Muscle of back (tissue), 13 donors: ENCODE results near the gene ZNF221. TPM values are rescaled to one million over a fixed set of nuclear protein-coding genes. Genes with fewer than 3 reads are reported as not detected.
"Not testable (repeated sequence)": the region's sequence is repeated elsewhere in the genome, so short reads cannot be mapped to it uniquely, and the experiment has no call there.

Source experiments
- DNase-seq, 3 donors: peaks; one replicate each; pipeline versions ENCODE4 v3.0.0 to v3.0.0-alpha.2; 2013
- long read RNA-seq, 9 donors: transcript quantifications; one replicate each; lab custom pipeline, GENCODE V29; 2026
- polyA plus RNA-seq, 10 donors: library from polyadenylated mRNA; unstranded; fragments of 120-200 nt; gene quantifications; one replicate each; pipeline ENCODE4 v1.2.1, GENCODE V29; 2013; ENCODE audit not compliant: insufficient read length in 10 of 10

Gene ZNF221
- 1 to 10 TPM; 2.3 to 5.4 (median 3.0) TPM for polyA plus RNA-seq
- long read RNA-seq, donor 1, partial matches to known transcripts, result 0 of 1 reads
- long read RNA-seq, donor 1, other reads (novel, unspliced or antisense), result 0 of 1 reads
- long read RNA-seq, donor 2, result 0 reads
- long read RNA-seq, donor 3, result 0 reads
- long read RNA-seq, donor 4, partial matches to known transcripts, result 0 of 1 reads
- long read RNA-seq, donor 4, other reads (novel, unspliced or antisense), result 0 of 1 reads
- long read RNA-seq, donor 5, partial matches to known transcripts, result 0 of 2 reads
- long read RNA-seq, donor 5, other reads (novel, unspliced or antisense), result 0 of 2 reads
- long read RNA-seq, donor 6, partial matches to known transcripts, result 0 of 1 reads
- long read RNA-seq, donor 6, other reads (novel, unspliced or antisense), result 0 of 1 reads
- long read RNA-seq, donor 7, result 0 reads
- long read RNA-seq, donor 8, result 0 reads
- long read RNA-seq, donor 9, result 0 reads

DNA sequence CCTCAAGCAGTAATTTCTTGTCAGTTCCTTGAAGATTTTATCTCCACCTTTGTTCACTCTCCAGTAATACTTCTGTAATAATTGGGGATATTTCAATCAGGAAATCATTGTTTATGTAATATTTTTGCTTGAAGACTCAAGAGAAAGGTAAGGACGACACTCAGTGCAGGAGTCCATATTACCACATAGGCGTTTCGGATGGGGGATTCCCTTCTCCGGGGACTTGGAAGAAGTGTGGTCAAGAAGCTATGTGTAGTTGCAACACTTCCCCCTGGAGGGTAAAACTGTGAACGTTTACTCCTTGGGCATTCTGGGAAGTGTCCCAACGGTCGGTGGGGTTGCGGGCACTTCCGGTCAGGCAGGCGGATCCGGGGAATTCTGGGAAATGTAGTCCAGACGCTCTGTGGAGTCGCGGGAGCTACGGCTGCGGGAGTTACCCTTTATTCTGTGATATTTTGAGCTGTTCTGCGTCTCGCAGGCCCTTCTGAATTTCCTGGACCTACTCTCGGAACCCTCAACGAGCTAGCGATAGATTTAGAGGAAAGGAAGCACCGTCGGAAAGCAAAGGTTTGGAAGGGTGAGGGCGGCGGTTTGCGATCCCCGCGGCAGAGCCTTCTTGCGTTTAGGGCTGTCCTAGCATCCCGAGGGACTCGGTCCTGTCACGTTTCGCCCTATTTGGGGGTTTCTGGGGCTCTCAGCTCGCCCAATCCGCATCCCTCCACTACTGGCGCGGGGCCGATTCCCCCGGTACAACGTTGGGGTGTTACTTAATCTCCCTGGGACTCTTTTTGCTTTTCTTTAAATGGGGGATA is at the start of gene ZNF221:
Gene ZNF221 (plus strand): TSS at position 395 of the 812 bp plus-strand sequence. CDS start 11,499 bp downstream, outside the sequence.
- DNase-seq, result peak; percentile 94 to 97 (median 96)

DNA sequence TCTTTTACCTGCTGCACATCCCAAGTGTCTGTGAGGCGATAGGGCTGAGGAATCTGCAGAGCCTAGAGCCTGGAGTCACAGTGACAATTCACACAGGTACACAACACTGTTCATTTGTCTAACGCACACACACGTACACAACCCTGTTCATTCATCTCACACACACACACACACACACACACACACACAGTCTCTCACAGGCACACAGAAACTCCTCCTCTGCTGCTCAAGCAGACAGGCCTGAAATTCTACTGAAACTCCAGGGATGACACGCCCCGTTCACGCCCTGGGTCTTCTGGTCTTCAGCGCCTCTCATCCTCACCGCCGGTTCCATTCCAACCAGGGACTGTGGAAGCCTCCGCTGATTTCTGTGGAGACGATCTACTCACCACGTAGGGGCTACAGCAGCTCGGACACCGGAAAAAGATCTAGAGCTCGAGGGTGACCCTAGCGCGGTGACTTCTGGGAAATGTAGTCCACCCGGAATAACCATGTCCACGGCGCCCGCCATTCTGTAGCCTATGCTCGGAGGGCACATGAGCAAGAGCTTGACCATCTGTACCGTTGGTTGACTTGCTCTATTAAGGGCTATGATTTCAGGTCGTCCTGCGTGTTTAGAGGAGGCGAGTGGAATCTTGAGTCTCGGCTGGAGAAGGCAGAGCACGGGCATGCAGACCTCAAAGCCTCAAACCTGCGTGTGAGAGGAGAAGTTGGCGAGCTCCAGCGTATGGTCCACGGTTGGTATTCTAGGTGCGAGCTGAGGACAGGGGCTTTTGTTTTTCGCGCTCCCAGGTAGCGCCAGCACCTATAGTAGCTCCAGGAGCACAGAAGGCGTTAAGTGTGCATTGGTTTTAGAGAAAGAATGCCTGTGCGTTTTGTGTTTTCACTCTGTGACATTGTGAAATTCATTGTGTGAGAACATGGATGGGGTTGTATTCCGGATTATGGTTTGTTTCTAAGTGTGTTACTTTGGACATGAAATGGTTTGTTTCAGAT is 49.3 kb upstream of the ZNF221 start:
- DNase-seq, result peak; percentile 83 to 92 (median 86)

DNA sequence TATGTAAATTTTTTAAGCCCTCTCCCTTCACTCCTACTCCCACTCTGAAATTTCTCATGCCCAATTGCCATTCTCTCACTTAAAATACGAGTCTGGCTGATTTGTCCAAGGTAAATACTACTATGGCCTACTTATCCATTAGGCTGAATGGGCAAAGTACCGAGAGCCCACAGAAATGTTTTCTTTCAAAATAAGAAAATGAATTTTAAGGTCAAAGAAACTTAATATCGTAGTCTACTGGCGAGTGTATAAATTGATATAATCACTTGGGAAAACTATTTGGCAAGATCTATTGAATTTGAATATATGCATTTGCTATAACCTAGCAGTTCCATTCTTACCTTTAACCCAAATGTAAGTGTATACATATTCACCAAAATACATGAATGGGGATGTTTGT is 48.6 kb upstream of the ZNF221 start:
- no peak for DNase-seq

DNA sequence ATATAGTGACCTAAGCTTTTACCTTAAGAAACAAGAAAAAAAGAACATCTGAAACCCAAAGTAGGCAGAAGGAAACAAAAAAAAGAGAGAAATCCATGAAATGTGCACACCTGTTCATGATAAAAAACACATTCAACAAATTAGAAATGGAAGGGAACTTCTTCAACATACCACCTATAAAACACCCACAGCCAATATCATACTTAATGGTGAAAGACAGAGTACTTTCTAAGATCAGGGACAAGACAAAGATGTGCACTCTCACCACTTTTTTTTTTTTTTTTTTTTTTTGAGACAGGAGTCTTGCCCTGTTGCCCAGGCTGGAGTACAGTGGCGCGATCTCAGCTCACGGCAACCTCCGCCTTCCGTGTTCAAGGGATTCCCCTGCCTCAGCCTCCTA is 45.1 kb upstream of the ZNF221 start:
- no peak for DNase-seq

DNA sequence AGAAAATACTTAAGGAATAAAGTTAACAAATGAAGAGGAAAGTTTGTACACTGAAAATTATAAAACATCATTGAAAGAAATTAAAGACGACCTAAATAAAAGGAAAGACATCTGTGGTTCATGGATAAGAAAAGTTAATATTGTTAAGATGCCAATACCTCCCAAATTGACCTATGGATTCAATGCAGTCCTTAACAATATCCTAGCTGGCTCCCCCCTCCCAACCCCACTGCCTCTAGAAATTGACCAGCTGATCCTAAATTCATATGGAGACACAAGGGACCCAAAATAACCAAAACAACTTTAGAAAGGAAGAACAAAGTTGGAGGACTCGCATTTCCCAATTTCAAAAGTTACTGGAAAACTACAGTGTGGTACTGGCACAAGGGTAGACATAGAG is 44.3 kb upstream of the ZNF221 start:
- DNase-seq, result no peak

DNA sequence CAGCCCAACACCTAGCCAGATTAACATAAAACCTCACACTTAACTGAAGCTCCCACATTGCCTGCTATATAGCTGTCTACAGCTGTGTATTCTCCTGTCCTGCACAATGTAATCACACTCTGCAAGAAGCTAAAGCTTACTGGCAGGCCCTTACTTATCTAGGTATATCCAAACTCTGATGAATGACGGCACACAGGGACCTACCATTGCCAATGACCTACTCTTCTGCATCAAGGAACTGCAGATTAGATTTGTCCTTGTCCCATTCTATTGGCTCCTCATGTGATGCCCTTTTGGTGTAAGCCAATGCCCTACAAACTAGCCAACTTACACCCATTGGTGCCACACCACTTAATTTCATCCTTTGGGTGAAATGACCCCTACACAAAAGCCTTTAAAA is 42.4 kb upstream of the ZNF221 start:
- no peak for DNase-seq

DNA sequence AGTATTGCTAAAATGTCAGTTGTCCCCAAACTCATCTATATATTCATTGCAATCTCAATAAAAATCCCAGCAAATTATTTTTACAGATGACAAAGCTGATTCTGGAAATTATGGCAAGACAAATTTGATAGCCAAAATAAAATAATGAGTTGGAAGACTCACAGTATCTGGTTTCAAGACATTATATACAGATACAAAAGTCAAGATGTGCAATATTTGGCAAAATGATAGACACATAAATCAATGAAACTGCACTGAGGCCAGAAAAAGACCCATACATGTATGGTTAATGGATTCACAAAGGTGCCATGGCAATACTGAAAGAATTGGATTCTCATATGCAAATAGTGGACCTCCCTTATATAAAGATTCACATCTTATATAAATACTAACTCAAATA is 40.1 kb upstream of the ZNF221 start:
- no peak for DNase-seq

DNA sequence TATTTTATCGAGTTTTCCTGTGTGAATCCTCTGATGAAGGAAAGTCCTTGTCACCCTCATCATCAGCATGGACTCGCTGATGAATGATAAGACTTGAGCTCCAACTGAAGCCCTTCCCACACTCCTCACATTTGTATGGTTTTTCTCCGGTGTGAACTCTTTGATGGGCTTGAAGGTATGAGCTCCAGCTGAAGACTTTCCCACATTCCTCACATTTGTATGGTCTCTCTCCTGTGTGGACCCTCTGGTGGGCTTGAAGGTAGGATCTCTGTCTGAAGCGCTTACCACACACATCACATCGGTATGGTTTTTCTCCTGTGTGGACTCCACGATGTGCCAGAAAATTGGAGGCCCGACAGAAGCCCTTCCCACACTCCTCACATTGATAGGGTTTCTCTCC is 37.6 kb upstream of the ZNF221 start:
- no peak for DNase-seq

DNA sequence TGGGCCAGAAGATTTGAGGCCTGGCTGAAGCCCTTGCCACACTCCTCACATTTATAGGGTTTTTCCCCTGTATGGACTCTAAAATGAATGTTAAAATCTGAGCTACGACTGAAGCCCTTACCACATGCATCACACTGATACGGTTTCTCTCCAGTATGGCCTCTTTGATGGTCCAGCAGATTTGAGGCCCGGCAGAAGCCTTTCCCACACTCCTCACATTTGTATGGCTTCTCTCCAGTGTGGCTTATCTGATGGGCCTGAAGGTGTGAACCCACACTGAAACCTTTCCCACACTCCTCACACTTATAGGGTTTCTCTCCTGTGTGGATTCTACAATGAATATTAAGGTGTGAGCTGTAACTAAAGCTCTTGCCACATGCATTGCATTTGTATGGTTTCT is 37.0 kb upstream of the ZNF221 start:
- DNase-seq, result peak in 1 of 3 donors; percentile 1

DNA sequence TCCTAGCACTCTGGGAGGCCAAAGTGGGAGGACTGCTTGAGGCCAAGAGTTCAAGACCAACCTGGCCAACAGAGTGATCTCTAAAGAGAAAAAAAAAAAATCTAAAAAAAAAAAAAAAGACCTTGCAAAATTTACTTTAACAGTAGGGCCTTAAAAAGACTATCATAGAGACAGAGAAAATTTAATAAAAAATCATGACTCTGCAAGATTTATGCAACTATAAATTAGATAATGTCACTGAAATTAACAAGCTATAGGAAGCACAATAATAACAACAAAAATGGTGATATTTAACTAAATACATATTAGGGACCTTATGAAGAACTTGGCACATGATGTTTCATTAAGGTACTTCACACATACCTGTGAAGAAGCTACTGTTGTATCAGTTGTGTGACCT is 27.2 kb upstream of the ZNF221 start:
- DNase-seq, result no peak

DNA sequence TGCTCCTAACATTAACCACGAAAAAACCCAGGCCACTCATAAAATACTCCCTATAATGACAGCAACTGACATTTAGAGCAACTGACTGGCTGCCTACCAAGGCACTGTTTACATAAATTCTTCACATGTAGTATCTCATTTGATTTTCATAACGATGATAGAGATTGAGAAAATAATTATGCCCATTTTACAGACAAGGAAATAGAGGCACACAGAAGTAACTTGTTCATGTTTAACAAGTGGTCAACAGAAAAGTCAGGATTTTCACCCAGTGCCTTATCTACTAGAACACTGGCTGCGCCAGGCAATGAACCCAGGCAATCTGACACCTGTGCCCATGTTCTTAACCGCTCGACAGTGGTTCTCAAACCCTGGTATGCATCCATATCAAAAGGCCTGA is 22.2 kb upstream of the ZNF221 start:
- DNase-seq, result no peak

DNA sequence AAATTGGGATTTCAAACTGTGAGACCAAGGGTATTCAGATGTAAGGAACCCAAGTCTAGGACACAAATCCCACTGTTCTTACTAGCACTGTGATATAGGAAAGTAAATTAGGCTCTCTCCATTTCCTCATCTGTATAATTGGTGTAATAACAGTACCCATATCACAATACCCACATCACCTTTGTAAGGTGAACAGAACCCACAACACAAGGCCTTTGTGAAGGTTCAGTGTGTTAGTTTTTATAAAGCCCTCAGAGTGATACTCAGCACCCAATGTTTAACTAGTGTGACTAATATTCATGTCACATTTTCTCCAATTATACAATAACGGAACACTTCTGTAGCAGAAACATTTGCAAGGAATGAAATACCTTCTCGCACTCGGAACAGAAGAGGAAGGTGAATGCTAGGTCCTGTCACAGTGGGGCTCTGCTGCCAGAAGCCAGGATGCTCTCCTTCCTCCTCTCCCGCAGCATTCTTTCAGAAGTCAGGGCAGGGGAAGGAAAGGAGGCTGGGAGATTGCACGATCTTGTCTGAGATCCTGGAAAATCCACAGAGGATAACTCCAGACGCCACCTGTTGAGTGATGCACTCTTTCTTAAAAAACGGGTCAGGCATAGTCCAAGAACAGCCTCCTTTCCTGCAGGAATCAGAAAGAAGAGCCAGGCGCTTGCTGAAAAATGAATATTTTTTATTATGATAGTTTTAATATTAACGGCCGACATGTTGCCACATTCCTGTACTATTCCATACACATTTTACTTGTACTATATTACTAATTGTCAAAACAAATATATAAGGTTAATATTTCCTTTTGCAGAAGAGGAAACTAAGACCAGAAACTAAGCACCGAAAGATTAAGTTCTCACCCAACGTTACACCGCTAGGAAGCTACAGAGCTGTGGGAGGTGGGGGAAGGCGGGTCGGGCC is 16.7 kb upstream of the ZNF221 start:
- DNase-seq, result peak; percentile 7 to 49 (median 19)

DNA sequence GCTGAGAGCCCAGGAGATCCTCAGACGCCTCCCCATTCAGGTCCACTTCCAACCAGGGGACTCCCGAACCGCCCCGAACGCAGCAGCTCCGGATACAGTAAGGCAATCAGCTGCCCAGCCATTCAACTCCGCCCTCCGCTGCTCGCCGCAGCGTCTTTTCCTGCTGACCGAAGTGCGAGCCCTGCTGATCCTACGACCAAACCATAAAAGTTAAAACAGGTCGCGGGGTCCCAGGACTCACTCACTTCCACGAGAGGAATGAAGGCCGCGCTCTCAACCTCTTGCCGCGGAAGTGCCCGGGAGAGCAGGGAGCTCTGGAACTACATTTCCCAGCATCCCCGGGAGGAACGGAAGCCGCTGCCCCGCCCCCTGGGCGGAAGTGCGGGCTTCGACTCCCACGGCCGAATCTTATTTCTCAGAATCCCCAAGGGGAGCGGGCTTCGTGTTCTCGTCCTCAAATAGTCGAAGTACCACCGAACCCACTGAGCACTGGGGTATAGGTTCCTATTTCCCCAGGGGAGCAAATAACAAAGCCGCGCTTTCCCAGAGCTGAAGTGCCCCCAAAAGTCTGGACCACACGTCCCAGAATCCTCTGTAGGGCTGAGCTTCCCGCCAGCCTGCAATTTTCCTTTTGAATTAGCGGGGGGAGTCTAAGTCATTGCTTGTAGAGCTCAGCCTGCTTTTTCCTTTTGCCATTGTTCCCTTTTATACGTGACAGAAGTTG is 15.9 kb upstream of the ZNF221 start, which contains the start of gene ZNF45:
Gene ZNF45 (minus strand): TSS at position 298 of the 724 bp plus-strand sequence. CDS start 13,097 bp downstream, outside the sequence.
- DNase-seq, result peak; percentile 93 to 98 (median 95)

DNA sequence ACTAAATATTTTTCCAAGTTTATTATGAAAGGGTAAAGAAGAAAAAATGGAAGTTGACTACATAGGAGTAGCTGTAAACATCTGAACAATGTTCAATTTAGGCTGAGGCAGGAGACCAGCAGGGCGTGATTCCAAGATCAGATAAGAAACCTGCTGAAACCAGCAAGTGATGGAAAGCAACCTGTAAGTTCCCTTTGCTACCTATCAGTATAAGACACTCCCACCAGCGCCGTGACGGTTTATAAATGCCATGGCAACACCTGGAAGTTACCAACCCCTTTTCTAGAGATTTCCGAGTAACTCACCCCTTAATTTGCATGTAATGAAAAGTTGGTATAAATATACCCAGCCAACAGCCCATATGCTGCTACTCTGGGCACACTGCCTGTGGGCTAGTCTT is 14.8 kb upstream of the ZNF221 start:
- no peak for DNase-seq

DNA sequence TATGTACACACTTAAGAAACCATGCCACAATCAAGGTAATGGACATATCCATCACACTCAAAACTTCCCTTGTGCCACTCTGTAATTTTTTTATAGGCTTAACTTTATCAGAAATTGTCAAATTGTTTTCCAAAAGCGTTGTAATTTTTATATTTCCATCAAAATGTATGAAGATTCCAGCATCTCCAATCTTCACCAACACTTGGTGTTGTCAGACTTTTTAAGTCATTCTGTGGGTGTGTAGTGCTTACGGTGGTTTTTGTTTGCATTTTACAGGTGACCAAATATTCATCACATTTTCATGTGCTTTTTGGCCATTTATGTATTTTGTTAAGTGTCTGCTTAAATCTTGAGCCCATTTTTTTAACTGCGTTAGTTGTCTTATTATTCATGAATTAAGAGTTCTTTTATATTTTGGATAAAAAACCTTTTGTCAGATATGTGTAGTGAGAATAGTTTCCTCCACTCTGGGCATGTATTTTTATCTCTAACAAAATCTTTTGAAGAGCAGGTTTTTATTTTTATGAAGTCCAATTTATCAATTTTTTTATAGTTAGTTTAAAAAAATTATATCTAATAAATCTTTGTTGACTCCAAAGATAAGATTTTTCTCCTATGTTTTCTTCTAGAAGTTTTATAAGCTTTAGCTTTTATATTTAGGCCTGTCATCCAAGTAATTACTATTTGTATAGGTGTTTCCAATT is 11.3 kb upstream of the ZNF221 start:
- no peak for DNase-seq

DNA sequence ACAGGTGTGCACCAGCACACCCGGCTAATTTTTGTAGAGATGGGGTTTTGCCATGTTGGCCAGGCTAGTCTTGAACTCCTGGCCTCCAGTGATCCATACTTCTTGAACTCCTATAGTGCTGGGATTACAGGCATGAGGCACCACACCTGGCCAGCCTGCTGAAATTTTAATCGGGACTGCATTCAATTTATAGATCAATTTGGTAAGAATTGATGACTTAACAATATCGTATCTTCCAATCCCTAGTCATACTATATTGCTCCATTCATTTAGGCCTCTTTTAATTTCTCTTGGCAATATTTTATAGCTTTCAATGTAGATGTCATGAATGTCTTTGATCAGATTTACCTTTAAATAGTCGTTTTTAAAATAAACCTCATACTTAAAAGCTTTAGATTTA is 10.3 kb upstream of the ZNF221 start:
- no peak for DNase-seq

DNA sequence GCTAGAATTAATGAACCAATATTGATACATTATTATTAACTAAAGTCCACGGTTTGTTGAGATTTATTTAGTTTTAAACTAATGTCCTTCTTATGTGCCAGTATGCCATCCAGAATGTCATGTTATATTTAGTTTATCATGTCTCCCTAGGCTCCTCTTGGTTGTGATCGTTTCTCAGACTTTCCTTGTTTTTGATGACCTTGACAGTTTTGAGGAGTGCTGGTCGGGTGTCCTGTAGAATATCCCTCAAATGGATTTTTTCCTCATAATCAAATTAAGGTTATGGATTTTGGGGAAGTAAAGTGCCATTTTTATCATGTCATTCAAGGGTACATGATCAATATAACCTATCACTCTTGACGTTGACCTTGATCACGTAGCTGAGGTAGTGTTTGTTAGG is 9.8 kb upstream of the ZNF221 start:
- DNase-seq, result no peak

DNA sequence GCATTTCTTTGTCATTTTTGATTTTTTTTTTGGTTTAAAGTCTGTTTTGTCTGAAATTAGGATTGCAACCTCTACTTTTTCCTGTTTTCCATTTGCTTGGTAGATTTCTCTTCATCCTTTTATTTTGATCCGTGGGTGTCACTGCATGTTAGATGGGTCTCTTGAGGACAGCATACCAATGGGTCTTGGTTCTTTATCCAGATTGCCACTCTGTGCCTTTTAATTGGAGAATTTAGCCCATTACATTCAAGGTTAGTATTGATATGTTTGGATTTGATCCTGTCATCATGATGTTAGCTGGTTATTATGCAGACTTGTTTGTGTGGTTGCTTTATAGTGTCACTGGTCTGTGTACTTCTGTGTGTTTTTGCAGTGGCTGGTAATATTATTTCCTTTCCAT is 3.6 kb upstream of the ZNF221 start:
- DNase-seq, result not testable (repeated sequence)

DNA sequence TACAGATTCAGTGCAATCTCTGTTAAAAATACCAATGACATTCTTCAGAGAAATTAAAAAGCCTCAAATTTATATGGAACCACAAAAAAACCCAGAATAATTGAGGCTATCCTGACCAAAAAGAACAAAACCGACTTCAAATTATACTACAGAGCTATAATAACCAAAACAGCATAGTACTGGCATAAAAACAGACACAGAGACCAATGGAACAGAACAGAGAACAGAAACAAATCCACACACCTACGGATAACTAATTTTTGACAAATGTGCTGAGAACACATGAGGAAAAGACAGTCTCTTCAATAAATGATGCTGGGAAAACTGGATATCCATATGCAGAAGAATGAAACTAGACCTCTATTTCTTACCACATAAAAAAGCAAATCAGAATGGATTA is 1.2 kb upstream of the ZNF221 start:
- not testable (repeated sequence) for DNase-seq
